A673 (cell line): Measurements from ENCODE around the gene LRP8. TPM values are rescaled to one million over a fixed set of nuclear protein-coding genes. Genes with fewer than 3 reads are reported as not detected.

ENCODE experiments used
- BruUV-seq: library from RNA; stranded (reverse); fragments of 400-500 nt; replicated peaks from 2 replicates; lab custom pipeline; 2021; lab: Mats Ljungman, UMichigan
- CTCF ChIA-PET: fragments of 300-600 bp; sonication (Branson Sonifier 250); formaldehyde crosslinking; loops from one replicate; lab custom pipeline; 2022; ENCODE audit warnings: antibody characterized with exemption; lab: Charles Lee
- POLR2A ChIA-PET: fragments of 300-600 bp; sonication (Branson Sonifier 250); formaldehyde crosslinking; loops from one replicate; lab custom pipeline; 2022; ENCODE audit warnings: antibody characterized with exemption; ENCODE audit not compliant: low non-redundant PET; lab: Charles Lee
- DNase-seq: peaks from one replicate; pipeline ENCODE4 v3.0.0-alpha.2; 2015; ENCODE audit warnings: low spot score
- H3K27ac ChIP-seq: fragments of 200-600 bp; sonication (generic); 2 replicates; pipeline ENCODE4 v1.5.1; 2016; ENCODE audit warnings: mixed run types, low read depth, mild to moderate bottlenecking, mixed read lengths, antibody characterized with exemption, low read length; ENCODE audit not compliant: poor library complexity, severe bottlenecking
- H3K27me3 ChIP-seq: fragments of 200-600 bp; sonication (generic); replicated peaks from 2 replicates; pipeline ENCODE4 v1.6.1; 2017; ENCODE audit warnings: mixed run types, low read depth, mild to moderate bottlenecking, mixed read lengths, antibody characterized with exemption, low read length; ENCODE audit not compliant: insufficient read depth, poor library complexity
- H3K36me3 ChIP-seq: fragments of 200-600 bp; sonication (generic); 2 replicates; pipeline ENCODE4 v1.6.1; 2016; ENCODE audit warnings: mixed run types, mild to moderate bottlenecking, mixed read lengths, antibody characterized with exemption, low read length; ENCODE audit not compliant: insufficient read depth, poor library complexity, severe bottlenecking
- H3K4me1 ChIP-seq: fragments of 200-600 bp; sonication (generic); 2 replicates; pipeline ENCODE4 v1.6.1; 2017; ENCODE audit warnings: mixed run types, mild to moderate bottlenecking, mixed read lengths, antibody characterized with exemption, low read length; ENCODE audit not compliant: insufficient read depth, poor library complexity, severe bottlenecking
- H3K4me3 ChIP-seq: fragments of 200-600 bp; sonication (generic); 2 replicates; pipeline ENCODE4 v1.5.1; 2016; ENCODE audit warnings: low read depth, mixed run types, mild to moderate bottlenecking, mixed read lengths, low read length; ENCODE audit not compliant: poor library complexity, severe bottlenecking
- H3K9me3 ChIP-seq: fragments of 200-600 bp; sonication (generic); 2 replicates; pipeline ENCODE4 v1.6.1; 2016; ENCODE audit warnings: mixed run types, low read depth, mild to moderate bottlenecking, mixed read lengths, antibody characterized with exemption, low read length; ENCODE audit not compliant: poor library complexity, severe bottlenecking
- EZH2 ChIP-seq: fragments of 200-600 bp; sonication (generic); IDR thresholded peaks from 2 replicates; pipeline ENCODE4 v1.6.1; 2017; ENCODE audit warnings: borderline replicate concordance, low read depth, mild to moderate bottlenecking, mixed read lengths, antibody characterized with exemption, low read length; ENCODE audit not compliant: poor library complexity, severe bottlenecking
- intact Hi-C: fragments of 100-400 bp; cut with micrococcal nuclease; formaldehyde crosslinking; loops from one replicate; pipeline ENCODE4 v1.10.0; 2022; ENCODE audit not compliant: unreplicated experiment
- total RNA-seq: library from RNA; stranded (reverse); gene quantifications from 2 replicates; pipeline ENCODE4 v1.2.3, GENCODE V29; 2021
- TF ChIP-seq, protein P1 (sequence below): fragments of 300-800, 200-600 bp; sonication (generic); conservative IDR thresholded peaks from 2 replicates; pipeline ENCODE4 v1.5.1; 2017; ENCODE audit warnings: low read depth, mild to moderate bottlenecking, antibody characterized with exemption, low read length, moderate library complexity, mixed read lengths

Gene LRP8
- total RNA-seq, 1 experiment from 2014 or later, result 24.7 TPM

DNA sequence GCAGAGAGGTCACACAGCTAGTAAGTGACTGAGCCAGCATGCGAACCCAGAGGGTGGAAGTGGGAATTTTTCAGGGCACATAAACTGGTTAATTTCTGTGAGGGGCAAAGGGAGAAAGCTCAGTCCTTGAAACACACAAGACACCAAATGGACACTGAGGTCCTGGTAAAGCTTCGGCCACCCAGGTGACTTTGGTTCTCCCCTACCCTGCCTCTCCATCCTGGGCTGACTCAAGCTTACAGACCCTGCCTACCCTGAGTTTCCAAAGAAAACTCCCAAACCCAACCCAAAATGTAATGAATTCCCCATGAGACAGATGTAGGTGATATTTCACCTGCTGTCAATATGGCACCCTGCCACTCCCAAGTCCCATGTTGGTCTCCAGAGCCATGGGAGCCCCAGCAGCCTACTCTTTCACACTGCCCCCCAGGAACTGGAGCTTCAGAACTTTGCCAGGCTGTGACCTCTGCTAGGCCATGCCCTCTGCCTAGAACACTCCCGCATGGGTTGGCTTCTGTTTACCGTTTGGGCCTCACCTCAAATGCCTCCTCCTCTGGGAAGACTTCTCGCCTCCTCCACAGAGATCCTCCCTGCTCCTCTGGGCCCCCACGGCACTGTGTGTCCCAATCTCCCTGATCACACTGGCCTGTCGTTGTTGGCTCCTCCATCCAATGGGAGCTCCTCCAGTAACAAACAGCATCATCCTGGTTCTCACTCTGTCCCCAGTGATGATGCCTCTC lies 3.7 kb upstream of the LRP8 start:
- POLR2A ChIA-PET, result no interaction called here
- H3K4me1 ChIP-seq, result peaks cover 3% of the 10 kb centered on the region
- H3K4me3 ChIP-seq, result no peak overlapping the region
- CTCF ChIA-PET, result no interaction called here
- no peak overlapping the region for H3K27ac ChIP-seq
- TF ChIP-seq, protein P1, sequence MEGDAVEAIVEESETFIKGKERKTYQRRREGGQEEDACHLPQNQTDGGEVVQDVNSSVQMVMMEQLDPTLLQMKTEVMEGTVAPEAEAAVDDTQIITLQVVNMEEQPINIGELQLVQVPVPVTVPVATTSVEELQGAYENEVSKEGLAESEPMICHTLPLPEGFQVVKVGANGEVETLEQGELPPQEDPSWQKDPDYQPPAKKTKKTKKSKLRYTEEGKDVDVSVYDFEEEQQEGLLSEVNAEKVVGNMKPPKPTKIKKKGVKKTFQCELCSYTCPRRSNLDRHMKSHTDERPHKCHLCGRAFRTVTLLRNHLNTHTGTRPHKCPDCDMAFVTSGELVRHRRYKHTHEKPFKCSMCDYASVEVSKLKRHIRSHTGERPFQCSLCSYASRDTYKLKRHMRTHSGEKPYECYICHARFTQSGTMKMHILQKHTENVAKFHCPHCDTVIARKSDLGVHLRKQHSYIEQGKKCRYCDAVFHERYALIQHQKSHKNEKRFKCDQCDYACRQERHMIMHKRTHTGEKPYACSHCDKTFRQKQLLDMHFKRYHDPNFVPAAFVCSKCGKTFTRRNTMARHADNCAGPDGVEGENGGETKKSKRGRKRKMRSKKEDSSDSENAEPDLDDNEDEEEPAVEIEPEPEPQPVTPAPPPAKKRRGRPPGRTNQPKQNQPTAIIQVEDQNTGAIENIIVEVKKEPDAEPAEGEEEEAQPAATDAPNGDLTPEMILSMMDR, result no peak
- no peak for TF ChIP-seq EZH2
- no peak for DNase-seq
- no TSS peak for BruUV-seq
- H3K9me3 ChIP-seq, result no peaks in the 10 kb centered on the region
- no peaks in the 10 kb centered on the region for H3K27me3 ChIP-seq
- intact Hi-C loops, result no loop called here
- H3K36me3 ChIP-seq, result no peaks in the 10 kb centered on the region

GRCh38 chr1:53330819-53331218 lies 2.9 kb upstream of the LRP8 start:
- Histone ChIP-seq H3K36me3 (no peaks in the 10 kb centered on the region), H3K27ac (no peak overlapping the region), H3K9me3 (no peaks in the 10 kb centered on the region), H3K27me3 (no peaks in the 10 kb centered on the region), H3K4me1 (peaks cover 4% of the 10 kb centered on the region), H3K4me3 (no peak overlapping the region)
- TF ChIP-seq, protein P1, result no peak
- no peak for TF ChIP-seq EZH2
- DNase-seq, result no peak
- intact Hi-C loops, result no loop called here
- ChIA-PET CTCF (no interaction called here), POLR2A (no interaction called here)
- no TSS peak for BruUV-seq

DNA sequence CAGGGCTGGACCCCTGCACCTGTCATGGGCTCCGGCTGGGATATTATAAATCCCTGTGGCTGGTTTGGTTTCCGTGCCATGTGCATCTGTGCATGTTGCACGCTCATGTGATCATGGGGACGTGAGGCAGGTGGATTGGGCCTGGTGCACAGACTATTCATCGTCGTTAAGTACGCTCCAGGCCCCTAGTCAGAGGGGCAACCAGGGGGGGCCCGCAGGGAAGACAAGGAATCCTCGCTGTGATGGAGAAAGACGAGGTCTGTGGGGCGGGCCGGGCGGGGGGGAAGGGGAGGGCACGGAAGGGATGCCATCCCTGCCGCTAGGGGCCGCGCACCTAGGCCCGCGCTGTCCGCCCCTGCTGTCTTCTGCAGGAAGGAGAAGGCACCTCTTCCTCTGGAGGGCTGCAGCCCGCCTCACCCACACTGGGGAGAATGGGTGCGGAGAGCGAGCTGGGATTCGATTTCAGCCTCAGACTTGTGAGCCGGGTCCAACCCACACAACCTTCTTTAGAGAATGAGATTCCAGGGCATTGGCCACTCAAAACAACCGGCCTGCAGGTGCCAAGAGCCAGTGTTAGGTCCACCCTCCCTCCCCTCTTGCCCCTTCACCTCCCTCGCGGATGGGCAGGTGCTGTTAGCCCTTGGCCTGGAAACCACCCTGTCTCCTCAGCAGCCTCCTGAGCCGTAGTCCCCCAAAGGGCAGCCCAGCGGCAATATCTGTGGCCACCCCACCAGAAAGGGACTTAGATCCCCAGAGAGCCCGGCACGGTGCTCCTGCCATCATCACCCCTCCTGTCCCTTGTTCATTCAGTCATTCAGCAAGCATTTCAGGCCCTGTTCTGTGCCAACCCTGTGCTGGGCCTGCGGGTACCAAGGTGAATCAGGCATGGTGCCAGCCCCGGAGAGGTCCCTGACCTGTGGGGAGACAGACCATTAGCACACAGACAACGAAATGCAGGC lies 950 bp upstream of the LRP8 start:
- Histone ChIP-seq H3K27ac (no peak overlapping the region), H3K9me3 (no peaks in the 10 kb centered on the region), H3K36me3 (no peaks in the 10 kb centered on the region), H3K27me3 (no peaks in the 10 kb centered on the region), H3K4me3 (no peak overlapping the region), H3K4me1 (peaks cover 9% of the 10 kb centered on the region)
- POLR2A ChIA-PET, result no interaction called here
- no peak for DNase-seq
- no TSS peak for BruUV-seq
- intact Hi-C loops, result no loop called here
- TF ChIP-seq, protein P1, result no peak
- no peak for TF ChIP-seq EZH2
- CTCF ChIA-PET, result no interaction called here
